ENCODE data around the gene LFNG. TPM values are rescaled to one million over a fixed set of nuclear protein-coding genes. Genes with fewer than 3 reads are reported as not detected.

Gene LFNG
- total and polyA plus RNA-seq, 8 donors, result 5.2 to 59.2 (median 11.0) TPM

- Histone ChIP-seq H3K4me3 (no peak overlapping the region), H3K9me3 (no peaks in the 10 kb centered on the region), H3K4me1 (peaks cover 0 to 5% of the 10 kb centered on the region in 2 donors), H3K27me3 (peaks cover 0 to 34% of the 10 kb centered on the region in 2 donors), H3K36me3 (no peaks in the 10 kb centered on the region), H3K27ac (no peak overlapping the region)
- DNase-seq (no peak), ATAC-seq (no peak)
- no peak for TF ChIP-seq CTCF (IDR thresholded peaks at IDR 0.05)
- intact Hi-C loops (cut with DNase I), result no loop called here
Observed at GRCh38 chr7:2499181-2499580, 20.4 kb upstream of the LFNG start.

GRCh38 chr7:2499719-2500430 lies 19.7 kb upstream of the LFNG start:
- no peaks in the 10 kb centered on the region for H3K9me3 ChIP-seq
- peaks cover 0 to 28% of the 10 kb centered on the region in 2 donors for H3K27me3 ChIP-seq
- H3K4me3 ChIP-seq, result no peak overlapping the region
- no peaks in the 10 kb centered on the region for H3K4me1 ChIP-seq
- no peaks in the 10 kb centered on the region for H3K36me3 ChIP-seq
- no peak for DNase-seq
- H3K27ac ChIP-seq, result no peak overlapping the region
- ATAC-seq, result no peak
- intact Hi-C loops (cut with DNase I), result no loop called here
- TF ChIP-seq CTCF (IDR thresholded peaks at IDR 0.05), result no peak

GRCh38 chr7:2500701-2501100 lies 18.9 kb upstream of the LFNG start:
- ATAC-seq (no peak), DNase-seq (no peak)
- no peaks in the 10 kb centered on the region for H3K36me3 ChIP-seq
- intact Hi-C loops (cut with DNase I), result no loop called here
- no peak overlapping the region for H3K27ac ChIP-seq
- H3K4me3 ChIP-seq, result no peak overlapping the region
- no peak for TF ChIP-seq CTCF (IDR thresholded peaks at IDR 0.05)
- peaks cover 0 to 24% of the 10 kb centered on the region in 2 donors for H3K27me3 ChIP-seq
- no peaks in the 10 kb centered on the region for H3K9me3 ChIP-seq
- no peaks in the 10 kb centered on the region for H3K4me1 ChIP-seq

GRCh38 chr7:2501947-2502646 lies 17.5 kb upstream of the LFNG start:
- no peak overlapping the region for H3K4me3 ChIP-seq
- TF ChIP-seq CTCF (IDR thresholded peaks at IDR 0.05), result no peak
- no peaks in the 10 kb centered on the region for H3K9me3 ChIP-seq
- no peak overlapping the region for H3K27ac ChIP-seq
- DNase-seq (no peak), ATAC-seq (no peak)
- H3K4me1 ChIP-seq, result no peaks in the 10 kb centered on the region
- intact Hi-C loops (cut with DNase I), result no loop called here
- H3K36me3 ChIP-seq, result no peaks in the 10 kb centered on the region
- peaks cover 0 to 17% of the 10 kb centered on the region in 2 donors for H3K27me3 ChIP-seq

- intact Hi-C loops (cut with DNase I), result no loop called here
- Histone ChIP-seq H3K4me3 (no peak overlapping the region), H3K27ac (no peak overlapping the region), H3K9me3 (no peaks in the 10 kb centered on the region), H3K36me3 (no peaks in the 10 kb centered on the region), H3K4me1 (peaks cover 0 to 3% of the 10 kb centered on the region in 2 donors), H3K27me3 (peaks cover 0 to 12% of the 10 kb centered on the region in 2 donors)
- DNase-seq (no peak), ATAC-seq (no peak)
- no peak for TF ChIP-seq CTCF (IDR thresholded peaks at IDR 0.05)
Observed at GRCh38 chr7:2502647-2502966, 17.0 kb upstream of the LFNG start.

Measured in left lung (tissue), 10 donors.